HS-5 (cell line): ENCODE data around the gene SUSD6.
"Not testable (repeated sequence)": the region's sequence is repeated elsewhere in the genome, so short reads cannot be mapped to it uniquely, and the experiment has no call there.

ENCODE experiments used
- DNase-seq: peaks from one replicate; pipeline ENCODE4 v3.0.0-alpha.2; 2012; ENCODE audit warnings: low read depth

The SUSD6 gene

DNA sequence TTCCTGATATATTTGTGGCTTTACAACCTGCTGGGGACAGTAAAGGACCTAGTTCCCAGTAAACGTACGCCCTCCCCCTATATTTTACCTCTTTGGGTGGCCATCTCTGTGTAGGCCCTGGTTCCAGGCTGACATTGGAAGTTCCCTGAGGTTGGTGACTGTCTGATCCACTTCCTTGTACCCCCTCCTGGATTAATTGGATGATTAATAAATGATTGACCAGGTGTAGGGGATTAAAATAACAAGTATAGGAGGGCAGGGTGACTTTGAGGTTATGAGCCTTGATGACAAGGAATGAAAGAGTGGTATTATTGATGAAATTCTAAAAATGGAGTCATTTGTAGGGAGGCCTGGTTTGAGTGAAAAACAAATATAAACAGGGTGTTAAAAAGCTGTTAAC lies 9.6 kb downstream of the SUSD6 start:
- no peak for DNase-seq

DNA sequence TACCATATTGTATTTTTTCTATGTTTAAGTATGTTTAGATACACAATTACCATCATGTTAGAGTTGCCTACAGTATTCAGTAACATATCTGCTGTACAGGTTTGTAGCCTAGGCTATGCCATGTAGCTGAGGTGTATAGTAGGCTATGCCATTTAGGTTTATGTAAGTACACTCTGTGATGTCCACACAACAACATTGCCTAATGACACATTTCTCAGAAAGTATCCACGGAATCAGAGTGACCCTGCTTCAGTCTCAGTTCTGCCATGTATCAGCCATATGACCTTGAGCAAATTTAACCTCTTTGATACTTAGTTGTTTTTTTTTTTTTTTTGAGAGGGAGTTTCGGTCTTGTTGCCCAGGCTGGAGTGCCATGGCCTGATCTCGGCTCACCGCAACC lies 12.7 kb downstream of the SUSD6 start:
- no peak for DNase-seq

DNA sequence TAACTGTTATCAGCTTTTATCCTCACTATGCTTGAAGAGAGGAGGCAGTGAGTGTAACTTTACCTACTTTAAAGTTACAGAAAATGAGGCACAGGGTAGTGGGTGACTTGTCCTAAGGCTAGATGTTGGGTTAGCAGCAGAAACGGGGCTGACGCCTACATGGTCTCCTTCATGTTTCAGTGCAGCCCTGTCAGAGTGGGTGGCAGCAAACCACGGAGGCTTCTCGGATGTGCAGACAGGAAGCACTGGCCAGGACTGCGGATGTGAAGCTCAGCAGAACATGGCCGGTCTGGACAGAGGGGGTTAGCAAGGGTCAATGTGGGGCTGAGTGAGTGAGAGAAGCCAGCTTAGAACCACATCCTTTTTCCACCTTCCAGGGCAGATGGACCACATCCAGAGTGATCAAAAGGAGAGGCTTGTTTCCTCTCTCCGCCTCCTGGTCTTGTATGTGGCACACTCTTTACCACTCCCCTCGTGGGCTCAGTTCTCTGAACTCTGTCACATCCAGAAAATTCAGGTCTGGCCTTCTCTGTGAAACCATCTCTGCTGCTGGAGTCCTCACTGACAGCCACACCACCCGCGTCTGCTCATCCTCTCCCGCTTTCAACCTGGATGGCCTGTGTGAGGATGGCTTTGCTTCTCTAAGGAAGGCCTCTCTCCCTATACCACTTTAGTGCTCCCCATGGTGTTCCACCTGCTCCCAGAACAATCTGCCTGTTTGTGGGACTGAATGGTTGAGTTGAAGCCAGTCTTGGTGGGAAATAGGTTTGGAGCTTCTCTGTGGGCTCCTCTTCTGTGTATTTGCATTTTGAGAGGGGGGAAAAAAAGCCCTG lies 14.1 kb downstream of the SUSD6 start:
- DNase-seq, result no peak

DNA sequence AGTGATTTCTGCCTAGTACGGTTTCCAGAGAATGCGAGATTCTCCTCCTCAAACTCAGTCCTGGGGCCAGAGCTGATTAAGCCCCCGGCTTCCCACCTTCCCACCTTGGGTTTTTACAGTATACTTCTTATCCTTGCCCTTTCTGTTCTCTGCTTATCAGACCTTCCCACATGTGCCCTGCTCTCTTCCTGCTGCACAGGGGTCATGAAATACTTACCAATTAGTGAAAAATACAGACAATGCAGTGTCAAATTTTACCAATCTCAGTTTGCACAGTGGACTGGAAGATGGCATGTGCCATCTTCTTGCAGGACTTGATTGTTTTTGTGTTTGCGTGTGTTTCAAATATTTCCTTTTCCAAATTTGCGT lies 14.7 kb downstream of the SUSD6 start:
- no peak for DNase-seq

DNA sequence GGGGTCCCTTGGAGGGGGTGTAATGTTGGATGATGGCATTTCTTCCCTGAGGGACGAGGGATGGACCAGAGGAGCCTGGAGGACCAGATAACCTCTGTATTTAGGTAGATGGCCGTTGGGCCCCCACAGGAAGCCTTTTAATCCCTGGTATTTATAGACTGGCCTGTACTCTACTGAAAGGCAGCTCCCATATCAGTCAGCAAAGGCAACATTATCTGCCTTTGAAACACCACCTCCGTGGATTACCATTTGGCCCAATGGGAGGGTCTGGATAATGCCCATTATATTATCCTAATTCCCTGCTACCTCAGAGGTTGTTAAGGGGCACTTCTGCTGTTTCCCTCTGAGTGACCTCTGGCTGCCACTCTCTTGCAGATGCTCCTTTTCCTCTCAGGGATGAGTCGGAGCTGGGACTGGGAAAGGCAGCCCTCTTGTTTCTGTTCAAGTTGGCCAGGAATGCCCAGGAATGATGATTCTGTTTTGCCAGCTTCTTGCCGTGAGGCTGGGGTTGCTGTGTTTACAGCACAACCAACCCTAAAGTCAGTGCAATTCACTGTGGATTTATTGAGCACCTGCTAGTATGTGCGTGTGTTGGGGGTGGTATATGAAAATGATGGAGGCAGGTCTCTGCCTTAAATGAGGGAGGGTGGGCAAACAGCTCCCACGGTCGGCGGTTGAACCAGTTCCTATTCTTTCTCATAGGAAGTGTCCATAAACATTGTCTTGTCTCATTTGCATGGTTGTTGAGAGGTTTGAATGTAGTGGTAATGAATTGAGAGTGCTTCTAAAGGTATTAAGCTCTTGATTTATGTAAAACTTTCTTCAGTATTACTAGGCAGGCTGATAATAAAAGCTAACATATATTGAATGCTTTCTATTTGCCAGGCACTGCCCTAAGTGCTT lies 18.1 kb downstream of the SUSD6 start:
- DNase-seq, result no peak

DNA sequence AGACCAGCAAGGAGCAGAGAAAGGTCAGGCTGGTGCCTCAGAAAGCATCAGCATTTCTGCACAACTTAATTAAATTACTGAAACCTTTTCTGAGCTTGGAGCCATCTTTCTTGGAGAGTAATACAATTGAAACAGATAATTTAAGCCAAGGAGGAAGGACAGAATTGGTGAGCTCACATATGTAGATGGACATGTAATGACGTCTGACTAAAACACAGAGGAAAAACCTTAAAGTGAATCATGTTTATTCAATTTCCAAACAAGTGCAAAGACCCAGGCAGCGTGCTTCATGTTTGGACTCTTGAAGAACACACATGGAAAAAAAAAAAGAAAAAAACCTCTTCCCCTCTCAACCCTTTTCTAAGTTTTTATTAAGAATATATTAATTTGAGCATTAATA lies 19.0 kb downstream of the SUSD6 start:
- no peak for DNase-seq

DNA sequence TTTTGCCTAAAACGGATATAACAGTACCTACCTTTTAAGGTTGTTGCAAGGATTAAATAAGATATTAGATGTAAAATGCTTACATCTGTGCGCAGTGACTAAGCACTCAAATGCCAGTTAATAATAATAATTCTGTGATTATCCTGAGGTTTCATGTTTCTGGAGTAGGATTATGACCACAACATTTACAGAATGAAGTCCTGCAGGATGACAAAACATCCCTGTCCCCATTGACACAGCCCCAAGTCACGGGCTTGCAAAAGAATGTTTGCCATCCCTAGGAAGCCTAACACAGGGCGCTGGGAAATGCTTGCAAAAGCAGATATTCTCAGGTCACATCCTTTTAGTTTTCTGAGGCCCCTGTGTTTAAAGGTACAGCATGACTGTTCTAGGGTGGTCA lies 20.1 kb downstream of the SUSD6 start:
- no peak for DNase-seq

DNA sequence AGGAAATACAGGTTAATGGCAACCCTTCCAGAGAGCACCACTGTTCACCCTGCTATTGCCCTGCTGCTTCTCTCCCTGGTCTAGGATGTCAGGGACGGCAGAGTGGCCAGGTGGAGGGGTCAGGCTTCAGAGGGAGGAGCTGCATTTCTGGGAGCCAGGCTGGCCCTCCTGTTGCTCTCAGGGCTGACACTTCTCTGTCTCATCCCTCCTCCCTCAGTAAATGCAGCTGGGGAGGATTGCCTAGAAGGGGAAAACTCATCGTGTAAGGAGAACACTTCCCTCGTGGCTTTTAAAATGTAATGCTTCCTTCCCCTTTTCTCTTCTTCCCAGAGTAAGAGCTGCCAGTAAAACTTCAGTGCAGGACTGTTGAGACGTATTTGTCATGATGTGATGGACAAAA lies 20.8 kb downstream of the SUSD6 start:
- no peak for DNase-seq

DNA sequence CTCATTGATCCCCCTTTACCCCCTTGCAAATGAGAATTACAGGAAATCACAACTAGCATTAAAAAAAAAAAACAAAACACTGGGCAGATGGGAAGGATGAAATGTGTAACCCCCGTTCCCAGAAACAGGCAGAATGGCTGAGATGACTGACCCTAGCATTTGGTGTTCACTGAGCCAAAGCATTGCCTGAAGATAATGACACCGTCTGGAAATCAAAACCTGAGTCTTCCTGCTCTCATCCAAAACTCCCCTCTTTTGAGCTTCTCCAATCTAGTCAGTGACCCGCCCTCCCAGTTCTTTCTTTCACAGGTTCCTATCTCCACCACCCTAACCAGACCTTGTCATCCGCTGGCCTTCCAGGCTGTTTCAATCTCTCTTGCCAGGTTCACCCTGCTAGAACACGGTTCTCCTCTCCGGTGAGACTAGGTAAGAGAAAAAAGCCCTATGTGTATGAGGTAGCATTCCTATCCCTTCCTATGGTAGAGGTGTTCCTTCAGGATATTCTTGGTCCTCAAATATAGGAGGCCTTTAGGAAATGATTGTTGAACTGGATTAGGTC lies 21.3 kb downstream of the SUSD6 start:
- DNase-seq, result no peak

DNA sequence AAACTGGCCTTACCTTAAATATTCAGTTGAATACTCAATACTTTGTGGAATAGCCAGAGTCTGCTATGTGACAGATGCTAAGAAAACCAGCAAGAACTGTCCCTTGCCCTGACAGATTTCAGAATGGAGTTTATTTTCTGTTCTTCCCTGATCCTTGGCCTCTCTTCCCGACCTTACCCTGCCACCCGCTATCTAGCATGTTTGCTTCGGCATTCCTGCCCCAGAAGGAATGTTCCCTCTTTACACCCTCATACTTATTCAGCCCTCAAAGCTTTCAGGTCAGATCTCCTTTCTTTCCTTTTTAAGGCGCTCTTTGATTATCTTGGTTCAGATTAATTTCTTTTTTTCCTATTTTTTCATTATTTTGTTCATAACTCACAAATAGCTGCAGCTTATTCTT lies 21.8 kb downstream of the SUSD6 start:
- DNase-seq, result no peak

DNA sequence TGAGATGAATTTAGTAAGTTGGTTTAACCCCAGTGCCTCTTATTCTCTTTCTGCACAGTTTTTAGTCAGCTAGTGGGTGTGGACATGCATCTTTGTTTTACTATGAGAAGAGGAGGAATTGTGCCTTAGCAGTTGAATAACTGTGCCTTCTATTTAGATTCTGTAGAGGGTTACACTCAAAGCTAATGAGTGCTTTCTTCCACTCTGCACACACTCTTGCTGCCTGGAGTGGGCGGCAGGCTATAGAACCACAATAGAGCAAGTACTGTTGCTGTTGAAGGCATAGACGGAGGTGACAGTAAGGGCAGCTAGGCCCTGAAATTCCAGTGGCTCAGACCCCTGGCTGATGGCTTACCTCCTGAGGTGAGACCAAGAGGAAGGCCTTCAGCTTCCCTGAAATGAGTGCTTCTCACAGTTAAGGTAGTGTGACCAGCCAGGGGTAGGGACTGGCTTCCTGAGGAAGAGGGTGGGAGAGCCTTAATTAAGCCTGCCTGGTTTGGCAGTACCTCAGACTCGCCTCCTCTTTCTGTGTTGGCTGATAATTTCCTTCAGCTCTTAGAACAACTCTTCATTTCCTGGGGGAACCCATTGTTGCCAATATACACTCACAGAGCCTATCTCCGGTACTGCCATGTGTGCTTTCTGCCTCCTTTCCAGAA lies 24.7 kb downstream of the SUSD6 start:
- no peak for DNase-seq

DNA sequence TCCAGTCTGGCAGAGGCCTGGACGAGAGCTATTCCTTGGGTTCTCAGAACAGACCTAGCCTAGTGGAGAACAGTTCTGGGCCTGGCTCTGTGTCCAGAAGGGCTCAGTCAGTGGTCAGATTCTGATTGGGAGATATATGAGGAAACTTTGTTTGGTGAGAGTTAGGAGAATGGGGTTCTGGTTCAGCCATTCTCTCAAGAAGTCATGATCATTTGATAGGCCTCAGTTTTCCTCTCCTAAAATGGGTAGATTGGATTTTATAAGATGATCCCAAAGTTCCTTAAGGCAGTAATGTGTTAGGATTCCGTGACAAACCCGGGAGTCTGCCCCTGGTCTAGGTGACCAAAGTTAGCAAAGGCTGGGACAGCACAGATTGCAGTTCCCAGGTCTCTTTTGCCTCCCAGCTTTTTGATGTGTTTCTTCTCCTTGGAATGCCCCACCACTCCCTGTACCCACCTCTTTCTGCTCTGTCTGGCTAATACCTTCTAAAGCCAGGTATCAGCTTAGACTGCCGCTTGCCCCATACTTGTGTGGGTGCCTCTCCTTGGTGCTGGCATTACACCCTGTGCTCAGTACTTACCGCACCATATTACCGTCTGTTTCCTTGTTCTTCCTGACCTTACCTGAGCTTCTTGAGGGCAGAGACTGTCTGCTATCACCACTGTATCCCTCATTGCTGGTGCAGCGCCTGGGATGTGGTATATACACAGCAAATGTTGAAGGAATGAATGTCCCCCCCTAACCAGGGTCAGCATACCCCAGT lies 25.5 kb downstream of the SUSD6 start:
- no peak for DNase-seq

DNA sequence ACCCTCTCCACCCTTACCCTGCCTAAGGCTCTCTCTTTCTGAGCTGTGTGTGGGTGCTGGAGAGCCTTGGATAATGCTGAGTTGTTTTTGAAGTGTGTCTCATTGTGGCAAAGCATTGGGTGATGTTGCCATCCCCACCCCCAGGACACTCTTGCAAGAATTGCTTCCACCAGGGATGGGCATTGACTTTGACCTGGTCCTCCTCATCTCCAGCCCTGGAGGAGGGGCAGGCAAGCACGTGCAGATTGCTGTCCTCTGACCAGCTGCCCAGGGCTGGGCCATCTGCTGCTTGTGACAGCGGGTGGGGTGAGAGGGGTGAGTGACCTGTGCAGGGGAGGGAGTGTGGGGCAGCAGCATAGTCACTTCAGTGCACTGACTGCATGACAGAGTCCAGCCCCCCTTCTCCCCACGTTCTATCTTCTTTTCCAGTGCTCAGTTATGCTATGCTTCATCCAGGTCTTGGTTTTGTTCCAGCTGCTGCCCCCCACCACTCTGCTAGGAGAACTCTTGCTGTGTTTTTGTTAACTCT lies 26.2 kb downstream of the SUSD6 start:
- DNase-seq, result no peak

DNA sequence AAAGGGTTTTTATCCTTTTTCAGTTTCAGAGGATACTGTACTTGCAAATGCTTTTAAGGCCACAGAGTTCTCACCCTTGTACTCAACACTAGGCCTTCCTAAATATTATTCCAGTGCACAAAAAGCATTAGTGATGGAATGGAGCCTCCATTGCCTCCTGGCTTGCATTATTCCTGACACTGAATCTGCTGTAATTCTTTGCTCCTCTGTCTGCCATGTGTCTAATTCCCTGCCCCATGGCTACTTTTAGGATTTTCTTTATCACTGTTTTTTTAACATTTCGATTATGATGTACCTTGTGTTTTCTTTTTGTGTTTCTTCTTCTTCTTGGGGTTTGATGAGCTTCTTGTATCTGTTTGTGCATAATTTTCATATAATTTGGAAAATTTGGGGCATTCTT lies 29.5 kb downstream of the SUSD6 start:
- DNase-seq, result no peak

DNA sequence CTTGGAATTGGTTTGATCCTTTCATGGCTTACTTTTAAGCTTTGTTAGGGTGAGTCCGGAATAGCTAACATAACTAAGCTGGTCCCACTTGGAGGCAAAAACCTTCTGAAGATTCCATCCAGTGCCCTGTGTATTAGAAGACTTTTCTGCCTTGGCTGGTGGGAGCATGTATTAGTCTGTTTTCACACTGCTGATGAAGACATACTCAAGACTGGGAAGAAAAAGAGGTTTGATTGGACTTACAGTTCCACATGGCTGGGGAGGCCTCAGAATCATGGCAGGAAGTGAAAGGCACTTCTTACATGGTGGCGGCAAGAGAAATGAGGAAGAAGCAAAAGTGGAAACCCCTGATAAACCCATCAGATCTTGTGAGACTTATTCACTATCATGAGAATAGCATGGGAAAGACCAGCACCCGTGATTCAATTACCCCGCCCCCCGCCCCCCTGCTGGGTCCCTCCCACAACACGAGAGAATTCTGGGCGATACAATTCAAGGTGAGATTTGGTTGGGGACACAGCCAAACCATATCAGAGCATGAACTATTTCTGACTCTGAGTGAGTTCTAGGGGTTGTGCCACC lies 30.9 kb downstream of the SUSD6 start:
- not testable (repeated sequence) for DNase-seq

DNA sequence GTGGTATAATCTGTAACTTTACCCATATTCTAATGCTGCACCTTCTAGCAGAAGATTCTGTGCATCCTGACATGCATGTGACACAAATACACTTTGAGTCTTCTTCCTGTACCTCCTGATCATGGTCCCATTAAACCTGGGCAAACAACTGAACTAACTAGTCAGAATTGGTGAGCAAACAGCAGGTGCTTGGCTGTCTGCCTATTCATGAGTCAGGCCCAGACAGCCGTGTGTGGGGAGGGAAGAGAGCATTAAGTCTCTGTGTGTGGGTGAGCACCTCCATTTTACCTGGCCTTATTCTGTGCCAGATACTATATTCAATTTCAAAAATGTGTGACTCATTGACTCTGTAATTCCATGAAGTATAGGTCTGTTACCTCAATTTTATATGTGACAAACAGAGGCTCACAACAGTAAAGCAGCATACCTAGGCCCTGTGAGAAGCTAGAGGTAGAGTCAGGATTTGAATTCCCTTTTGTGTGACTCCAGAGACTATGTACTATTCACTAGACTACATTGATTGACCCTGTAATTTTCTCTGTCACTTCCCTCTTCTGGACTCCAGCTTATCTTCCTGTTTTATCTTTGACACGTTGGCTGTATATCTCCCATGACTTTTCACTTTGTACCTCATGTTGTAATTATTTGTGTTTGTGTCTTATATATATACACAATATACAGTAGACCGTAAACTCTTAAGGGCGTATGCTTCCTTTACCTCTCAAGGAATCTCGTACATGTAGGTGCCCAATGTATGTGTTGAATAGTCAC lies 32.2 kb downstream of the SUSD6 start:
- no peak for DNase-seq

DNA sequence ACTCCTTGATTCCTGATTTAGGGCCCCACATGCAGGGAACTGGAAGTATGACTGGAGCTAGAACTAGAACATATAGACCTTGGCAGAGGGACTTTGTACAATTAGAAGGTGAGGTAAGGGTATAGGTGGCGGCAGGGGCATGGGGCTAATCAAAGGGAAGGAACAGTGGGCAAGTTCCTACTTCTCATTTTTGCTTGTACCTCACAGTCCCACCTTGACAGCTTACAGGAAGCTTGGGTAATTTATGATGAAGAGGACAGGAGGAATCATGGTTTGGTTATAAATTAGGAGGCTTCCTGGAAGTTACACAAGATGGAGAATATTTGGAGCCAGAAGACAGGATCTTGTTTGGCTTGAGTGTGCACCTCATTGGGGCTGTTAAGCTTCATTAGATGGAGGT lies 33.4 kb downstream of the SUSD6 start:
- no peak for DNase-seq

DNA sequence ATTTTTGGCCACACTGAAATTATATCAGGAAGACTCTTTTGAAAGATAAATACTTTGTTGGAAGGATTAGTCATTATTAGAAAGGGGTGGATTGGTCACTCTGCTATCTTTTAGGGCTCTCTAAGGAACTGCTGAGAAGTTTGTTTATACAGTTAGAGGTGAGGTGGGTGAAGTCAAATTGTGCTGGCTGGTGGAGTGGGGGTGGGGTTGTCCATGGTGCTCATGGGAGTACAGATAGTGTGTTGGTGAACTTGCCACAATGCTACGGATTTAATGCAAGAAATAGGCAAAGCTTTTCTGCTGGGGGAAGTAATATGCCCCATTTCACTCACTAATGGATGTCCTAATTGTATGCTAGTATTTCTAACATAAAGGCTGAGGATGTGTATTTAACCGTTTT lies 35.8 kb downstream of the SUSD6 start:
- no peak for DNase-seq

DNA sequence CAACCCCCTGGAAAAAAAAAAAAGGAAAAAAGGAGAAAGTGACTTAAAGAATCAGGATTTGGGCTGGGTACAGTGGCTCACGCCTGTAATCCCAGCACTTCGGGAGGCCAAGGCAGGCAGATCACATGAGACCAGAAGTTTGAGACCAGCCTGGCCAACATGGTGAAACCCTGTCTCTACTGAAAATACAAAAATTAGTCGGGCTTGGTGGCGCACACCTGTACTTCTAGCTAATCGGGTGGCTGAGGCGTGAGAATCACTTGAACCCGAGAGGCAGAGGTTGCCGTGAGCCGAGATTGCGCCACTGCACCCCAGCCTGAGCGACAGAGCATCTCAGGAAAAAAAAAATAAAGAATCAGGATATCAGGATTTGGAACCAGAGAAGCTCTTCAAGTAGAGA lies 36.2 kb downstream of the SUSD6 start:
- DNase-seq, result not testable (repeated sequence)
